ENCODE measurements around the gene SPATS2L.

The SPATS2L gene

GRCh38 chr2:200298816-200299215 lies 7.7 kb upstream of the SPATS2L start:
- no peak for DNase-seq

- no peak for DNase-seq
Measured at GRCh38 chr2:200300065-200300464, 6.4 kb upstream of the SPATS2L start.

- no peak for DNase-seq
Measured at GRCh38 chr2:200300638-200301314, 5.7 kb upstream of the SPATS2L start.

- no peak for DNase-seq
Measured at GRCh38 chr2:200301953-200302858, 4.3 kb upstream of the SPATS2L start.

- DNase-seq: no peak
Measured at GRCh38 chr2:200302940-200303727, 3.4 kb upstream of the SPATS2L start.

- peak; percentile 13 for DNase-seq
Measured at GRCh38 chr2:200305797-200306195, 697 bp upstream of the SPATS2L start.

- no peak for DNase-seq
Measured at GRCh38 chr2:200306931-200307723, 634 bp downstream of the SPATS2L start.

- no peak for DNase-seq
Measured at GRCh38 chr2:200307724-200308545, 1.4 kb downstream of the SPATS2L start.

- no peak for DNase-seq
Measured at GRCh38 chr2:200308546-200309295, 2.2 kb downstream of the SPATS2L start.

- no peak for DNase-seq
Measured at GRCh38 chr2:200309296-200310049, 3.0 kb downstream of the SPATS2L start.

- no peak for DNase-seq
Measured at GRCh38 chr2:200310545-200310971, 4.1 kb downstream of the SPATS2L start.

GRCh38 chr2:200311139-200311538 lies 4.6 kb downstream of the SPATS2L start:
- DNase-seq: no peak

- DNase-seq: no peak
Measured at GRCh38 chr2:200314976-200315567, 8.6 kb downstream of the SPATS2L start.

GRCh38 chr2:200317975-200318374 lies 11.5 kb downstream of the SPATS2L start:
- no peak for DNase-seq

GRCh38 chr2:200318940-200319435 lies 12.5 kb downstream of the SPATS2L start:
- DNase-seq: no peak

- no peak for DNase-seq
Measured at GRCh38 chr2:200319548-200320337, 13.2 kb downstream of the SPATS2L start.

- DNase-seq: no peak
Measured at GRCh38 chr2:200320344-200320743, 13.9 kb downstream of the SPATS2L start.

GRCh38 chr2:200320991-200321390 lies 14.5 kb downstream of the SPATS2L start:
- DNase-seq: no peak

Data from hematopoietic multipotent progenitor cell treated with erythropoietin and hydrocortisone succinate and interleukin-3 and kit ligand, for 8 days (in vitro differentiated cells).